ENCODE data around the gene SLC1A4. TPM values are rescaled to one million over a fixed set of nuclear protein-coding genes. Genes with fewer than 3 reads are reported as not detected.

The SLC1A4 gene
- 1 to 10 TPM; 6.6 to 9.3 TPM for polyA plus RNA-seq

DNA sequence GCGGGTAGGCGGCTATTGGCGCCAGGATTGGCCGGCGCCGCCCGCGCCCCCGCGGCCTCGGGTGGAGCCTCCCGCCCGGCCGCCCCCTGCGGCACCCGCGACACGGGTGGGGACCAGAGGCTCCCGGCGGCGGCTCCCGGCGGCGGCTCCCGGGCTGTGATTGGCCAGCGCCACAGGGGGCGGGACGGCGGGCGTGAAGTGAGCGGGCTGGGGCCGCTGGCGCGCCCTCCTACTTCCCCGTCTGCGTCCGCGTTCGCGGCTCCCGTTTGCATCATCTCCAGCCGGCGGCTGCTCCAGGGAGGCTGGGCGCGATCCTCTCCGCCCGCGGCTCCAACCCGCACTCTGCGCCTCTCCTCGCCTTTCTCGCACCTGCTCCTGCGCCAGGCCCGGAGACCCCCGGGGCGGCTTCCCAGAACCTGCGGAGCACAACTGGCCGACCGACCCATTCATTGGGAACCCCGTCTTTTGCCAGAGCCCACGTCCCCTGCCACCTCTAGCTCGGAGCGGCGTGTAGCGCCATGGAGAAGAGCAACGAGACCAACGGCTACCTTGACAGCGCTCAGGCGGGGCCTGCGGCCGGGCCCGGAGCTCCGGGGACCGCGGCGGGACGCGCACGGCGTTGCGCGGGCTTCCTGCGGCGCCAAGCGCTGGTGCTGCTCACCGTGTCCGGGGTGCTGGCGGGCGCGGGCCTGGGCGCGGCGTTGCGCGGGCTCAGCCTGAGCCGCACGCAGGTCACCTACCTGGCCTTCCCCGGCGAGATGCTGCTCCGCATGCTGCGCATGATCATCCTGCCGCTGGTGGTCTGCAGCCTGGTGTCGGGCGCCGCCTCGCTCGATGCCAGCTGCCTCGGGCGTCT lies at the start of gene SLC1A4:
Gene SLC1A4, plus strand, starts transcription at position 274 of the 856 bp plus-strand sequence. Its CDS starts 245 bp downstream, at position 519.
- Histone ChIP-seq H3K4me3 (ENCODE audit: low read depth in 1 of 2, low read length in 2 of 2) (peak within 1 kb of the TSS; percentile 79 to 81), H3K9me3 (ENCODE audit: control insufficient read depth in 2 of 2, insufficient read depth in 1 of 2, low read depth in 1 of 2, low read length in 1 of 2) (no peaks in the 10 kb centered on the region), H3K27me3 (ENCODE audit: control insufficient read depth in 1 of 2, insufficient read depth in 2 of 2, low read length in 2 of 2) (no peaks in the 10 kb centered on the region), H3K36me3 (ENCODE audit: control insufficient read depth in 2 of 2, insufficient read depth in 2 of 2, low read length in 1 of 2) (no peaks in the 10 kb centered on the region), H3K27ac (ENCODE audit: low read depth in 2 of 2, low read length in 1 of 2) (peak within 1 kb of the TSS; percentile 92), H3K4me1 (ENCODE audit: control insufficient read depth in 2 of 2, insufficient read depth in 2 of 2, low read length in 1 of 2) (peaks cover 4 to 12% of the 10 kb centered on the region in 2 donors)
- 1% methylated on average over 71 to 109 of the region's 109 CpGs for WGBS, 2 donors

DNA sequence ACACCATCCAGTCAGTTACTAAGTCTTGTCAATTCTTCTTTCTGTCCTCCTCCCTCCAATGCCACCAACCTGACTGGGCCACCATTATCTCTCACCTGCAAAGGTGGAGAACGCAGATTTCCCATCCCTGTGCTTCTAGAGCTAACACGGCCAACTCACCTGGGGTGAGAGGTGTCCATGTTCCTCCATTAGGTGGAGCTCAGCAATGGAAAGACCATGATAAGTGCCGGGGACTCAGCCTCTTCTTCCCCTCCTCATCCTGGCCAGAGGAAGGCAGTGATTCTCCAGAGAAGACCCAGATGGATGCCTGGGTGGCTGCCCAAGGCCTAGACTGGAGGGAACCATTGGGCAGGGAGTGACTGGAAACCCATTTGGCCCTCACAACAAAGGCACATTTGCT lies 48.1 kb upstream of the SLC1A4 start:
- 96 to 98% methylated on average over 3 of the region's 3 CpGs for WGBS, 2 donors

DNA sequence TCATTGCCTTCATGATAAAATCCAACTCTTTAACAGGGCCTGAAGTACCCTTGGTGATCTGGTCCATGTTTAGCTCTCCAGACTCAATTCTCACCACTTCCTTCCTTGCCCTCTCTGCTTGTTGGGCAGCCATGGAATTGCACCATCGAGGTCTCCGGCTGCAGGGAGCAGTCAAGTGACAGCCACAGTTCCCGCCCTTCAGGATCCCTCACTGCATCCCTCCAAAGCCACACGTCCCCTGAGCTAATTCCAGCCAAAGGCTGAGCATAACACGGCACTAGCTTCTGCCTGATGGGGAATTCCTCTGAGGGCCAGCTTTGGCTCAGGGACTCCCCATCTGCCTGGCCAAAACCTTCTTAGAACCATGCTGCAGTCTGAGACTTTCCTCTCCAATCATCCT lies 47.4 kb upstream of the SLC1A4 start:
- Histone ChIP-seq H3K4me1 (ENCODE audit: control insufficient read depth in 2 of 2, insufficient read depth in 2 of 2, low read length in 1 of 2) (peaks cover 0 to 10% of the 10 kb centered on the region in 2 donors), H3K27ac (ENCODE audit: low read depth in 2 of 2, low read length in 1 of 2) (no peak overlapping the region), H3K27me3 (ENCODE audit: control insufficient read depth in 1 of 2, insufficient read depth in 2 of 2, low read length in 2 of 2) (peaks cover 0 to 3% of the 10 kb centered on the region in 2 donors), H3K4me3 (ENCODE audit: low read depth in 1 of 2, low read length in 2 of 2) (no peak overlapping the region), H3K9me3 (ENCODE audit: control insufficient read depth in 2 of 2, insufficient read depth in 1 of 2, low read depth in 1 of 2, low read length in 1 of 2) (no peaks in the 10 kb centered on the region), H3K36me3 (ENCODE audit: control insufficient read depth in 2 of 2, insufficient read depth in 2 of 2, low read length in 1 of 2) (no peaks in the 10 kb centered on the region)
- 72 to 76% methylated on average over 5 of the region's 5 CpGs for WGBS, 2 donors

More for the DNA sequence above, 48.1 kb upstream of the SLC1A4 start:
- H3K27me3 ChIP-seq (ENCODE audit: control insufficient read depth in 1 of 2, insufficient read depth in 2 of 2, low read length in 2 of 2) = peaks cover 0 to 3% of the 10 kb centered on the region in 2 donors
- no peaks in the 10 kb centered on the region for H3K36me3 ChIP-seq (ENCODE audit: control insufficient read depth in 2 of 2, insufficient read depth in 2 of 2, low read length in 1 of 2)
- no peak overlapping the region for H3K27ac ChIP-seq (ENCODE audit: low read depth in 2 of 2, low read length in 1 of 2)
- no peaks in the 10 kb centered on the region for H3K9me3 ChIP-seq (ENCODE audit: control insufficient read depth in 2 of 2, insufficient read depth in 1 of 2, low read depth in 1 of 2, low read length in 1 of 2)
- H3K4me1 ChIP-seq (ENCODE audit: control insufficient read depth in 2 of 2, insufficient read depth in 2 of 2, low read length in 1 of 2) = peaks cover 0 to 6% of the 10 kb centered on the region in 2 donors
- no peak overlapping the region for H3K4me3 ChIP-seq (ENCODE audit: low read depth in 1 of 2, low read length in 2 of 2)

DNA sequence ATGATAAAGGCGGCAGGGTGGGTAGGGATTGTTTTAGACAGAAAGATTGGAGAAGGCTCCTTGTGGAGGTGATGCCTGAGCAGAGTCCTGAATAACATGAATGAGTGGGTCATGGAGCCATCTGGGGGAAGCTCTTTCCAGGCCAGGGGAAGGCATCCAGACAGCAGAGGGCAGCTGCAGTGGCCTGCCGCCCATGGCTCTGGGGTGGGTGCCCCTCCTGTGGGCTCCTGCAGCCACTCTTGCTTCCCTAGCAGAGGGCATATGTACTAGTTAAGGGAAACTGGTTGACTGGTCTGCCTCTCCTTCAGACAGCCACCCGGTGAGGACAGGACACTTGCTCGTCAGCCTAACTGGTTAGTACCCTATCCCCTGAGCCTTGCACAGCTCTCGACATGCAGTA lies 46.5 kb upstream of the SLC1A4 start:
- no peak overlapping the region for H3K27ac ChIP-seq (ENCODE audit: low read depth in 2 of 2, low read length in 1 of 2)
- WGBS, 2 donors = 97 to 98% methylated on average over 5 of the region's 5 CpGs

DNA sequence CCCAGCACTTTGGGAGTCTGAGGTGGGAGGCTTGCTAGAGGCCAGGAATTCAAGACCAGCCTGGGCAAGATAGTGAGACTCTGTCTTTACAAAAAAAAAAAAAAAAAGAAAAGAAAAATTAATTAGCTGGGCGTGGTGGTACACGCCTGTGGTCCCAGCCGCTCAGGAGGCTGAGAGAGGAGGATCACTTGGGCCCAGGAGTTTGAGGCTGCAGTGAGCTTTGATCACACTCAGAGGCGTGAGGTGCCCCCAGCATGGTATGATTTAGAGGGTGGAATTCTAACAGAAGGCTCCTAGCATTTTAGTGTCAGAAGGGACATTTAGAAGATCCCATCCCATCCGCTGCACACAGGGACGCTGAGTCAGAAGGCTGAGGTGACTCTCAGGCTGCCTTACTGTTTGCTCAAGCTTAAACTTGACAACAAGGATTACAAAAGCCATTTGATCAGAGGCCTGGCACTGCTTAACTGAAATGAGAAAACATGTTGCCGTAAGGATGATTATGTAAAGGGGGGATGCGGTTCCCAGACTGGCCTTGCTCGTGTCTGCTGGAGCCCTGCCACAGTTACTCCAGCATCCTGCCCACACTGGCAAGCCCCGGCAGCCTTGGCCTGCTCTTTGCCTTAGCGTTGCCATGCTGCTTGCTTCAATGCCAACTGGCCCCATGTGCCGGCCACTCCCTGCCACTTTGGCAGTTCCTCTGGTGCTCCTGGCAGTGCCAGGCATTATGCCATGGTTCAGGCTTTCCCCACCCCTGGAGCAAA lies 45.6 kb upstream of the SLC1A4 start:
- Histone ChIP-seq H3K4me3 (ENCODE audit: low read depth in 1 of 2, low read length in 2 of 2) (no peak overlapping the region), H3K4me1 (ENCODE audit: control insufficient read depth in 2 of 2, insufficient read depth in 2 of 2, low read length in 1 of 2) (peaks cover 0 to 7% of the 10 kb centered on the region in 2 donors), H3K36me3 (ENCODE audit: control insufficient read depth in 2 of 2, insufficient read depth in 2 of 2, low read length in 1 of 2) (no peaks in the 10 kb centered on the region), H3K9me3 (ENCODE audit: control insufficient read depth in 2 of 2, insufficient read depth in 1 of 2, low read depth in 1 of 2, low read length in 1 of 2) (no peaks in the 10 kb centered on the region), H3K27me3 (ENCODE audit: control insufficient read depth in 1 of 2, insufficient read depth in 2 of 2, low read length in 2 of 2) (peaks cover 0 to 3% of the 10 kb centered on the region in 2 donors), H3K27ac (ENCODE audit: low read depth in 2 of 2, low read length in 1 of 2) (peak overlapping the region in 1 of 2 donors; percentile 59)
- WGBS, 2 donors = 40 to 60% methylated on average over 12 of the region's 12 CpGs

More for the DNA sequence above, 46.5 kb upstream of the SLC1A4 start:
- H3K27me3 ChIP-seq (ENCODE audit: control insufficient read depth in 1 of 2, insufficient read depth in 2 of 2, low read length in 2 of 2) = peaks cover 0 to 3% of the 10 kb centered on the region in 2 donors
- peaks cover 0 to 7% of the 10 kb centered on the region in 2 donors for H3K4me1 ChIP-seq (ENCODE audit: control insufficient read depth in 2 of 2, insufficient read depth in 2 of 2, low read length in 1 of 2)
- H3K9me3 ChIP-seq (ENCODE audit: control insufficient read depth in 2 of 2, insufficient read depth in 1 of 2, low read depth in 1 of 2, low read length in 1 of 2) = no peaks in the 10 kb centered on the region
- no peak overlapping the region for H3K4me3 ChIP-seq (ENCODE audit: low read depth in 1 of 2, low read length in 2 of 2)
- no peaks in the 10 kb centered on the region for H3K36me3 ChIP-seq (ENCODE audit: control insufficient read depth in 2 of 2, insufficient read depth in 2 of 2, low read length in 1 of 2)

DNA sequence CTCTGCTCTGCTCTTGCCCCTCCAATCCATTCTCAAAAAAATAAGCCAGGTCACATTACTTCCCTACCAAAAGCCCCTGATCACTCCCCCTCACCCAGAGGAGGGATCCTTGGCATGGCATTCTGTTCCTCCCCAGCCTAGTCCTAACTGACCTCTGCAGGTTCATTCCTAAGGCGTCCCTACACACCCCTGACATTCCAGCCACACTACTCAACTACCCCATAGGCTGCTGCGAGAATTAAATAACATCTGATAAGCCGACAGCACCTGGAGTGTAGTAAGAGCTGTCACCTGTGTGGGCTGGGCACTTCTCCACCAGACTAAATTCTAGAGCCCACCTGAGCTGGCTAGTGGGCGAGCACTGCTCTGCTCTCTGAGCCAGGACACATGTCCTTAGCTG lies 44.7 kb upstream of the SLC1A4 start:
- H3K36me3 ChIP-seq (ENCODE audit: control insufficient read depth in 2 of 2, insufficient read depth in 2 of 2, low read length in 1 of 2) = no peaks in the 10 kb centered on the region
- H3K27me3 ChIP-seq (ENCODE audit: control insufficient read depth in 1 of 2, insufficient read depth in 2 of 2, low read length in 2 of 2) = peaks cover 0 to 3% of the 10 kb centered on the region in 2 donors
- H3K27ac ChIP-seq (ENCODE audit: low read depth in 2 of 2, low read length in 1 of 2) = peak overlapping the region in 1 of 2 donors; percentile 57
- peaks cover 0 to 7% of the 10 kb centered on the region in 2 donors for H3K4me1 ChIP-seq (ENCODE audit: control insufficient read depth in 2 of 2, insufficient read depth in 2 of 2, low read length in 1 of 2)
- no peak overlapping the region for H3K4me3 ChIP-seq (ENCODE audit: low read depth in 1 of 2, low read length in 2 of 2)
- H3K9me3 ChIP-seq (ENCODE audit: control insufficient read depth in 2 of 2, insufficient read depth in 1 of 2, low read depth in 1 of 2, low read length in 1 of 2) = no peaks in the 10 kb centered on the region
- WGBS, 2 donors = 60 to 65% methylated on average over 4 of the region's 4 CpGs

DNA sequence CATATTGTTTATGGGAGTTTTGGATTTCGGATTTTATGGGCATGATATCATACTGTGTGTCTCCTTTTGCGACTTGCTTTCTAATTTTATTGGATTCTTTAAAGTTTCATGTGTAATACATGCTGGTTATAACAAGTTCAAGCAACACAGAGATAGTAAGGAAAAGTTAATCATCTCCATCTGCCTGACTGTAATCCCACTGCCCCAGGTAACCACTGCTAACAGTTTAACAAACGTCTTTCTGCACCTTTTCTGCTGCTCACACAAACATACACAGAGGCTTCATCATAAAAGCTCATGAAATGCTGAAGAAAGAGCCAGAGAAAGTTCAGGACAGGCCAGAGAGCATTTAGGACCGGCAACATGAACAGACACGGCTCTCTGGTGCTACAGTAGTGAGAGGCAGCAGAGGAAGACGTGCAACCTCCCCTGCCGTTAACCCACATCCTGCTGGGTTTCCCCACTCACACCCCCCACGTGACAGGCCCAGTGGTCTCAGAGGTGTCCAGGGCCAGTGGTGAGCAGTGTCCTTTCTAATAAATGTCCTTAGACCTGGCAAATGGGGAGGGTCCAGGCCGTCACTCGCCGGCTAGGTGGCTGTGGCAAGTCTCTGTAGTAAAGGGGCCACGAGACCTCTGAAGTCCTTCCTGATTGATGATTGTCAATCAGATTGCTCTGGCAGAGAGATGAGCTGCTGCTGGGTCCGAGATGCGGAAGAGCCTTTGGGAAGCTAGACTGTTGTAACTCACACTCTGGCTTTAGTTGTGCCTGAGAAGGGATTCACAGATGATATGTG lies 43.0 kb upstream of the SLC1A4 start:
- H3K4me1 ChIP-seq (ENCODE audit: control insufficient read depth in 2 of 2, insufficient read depth in 2 of 2, low read length in 1 of 2) = peaks cover 0 to 9% of the 10 kb centered on the region in 2 donors
- H3K4me3 ChIP-seq (ENCODE audit: low read depth in 1 of 2, low read length in 2 of 2) = no peak overlapping the region
- H3K9me3 ChIP-seq (ENCODE audit: control insufficient read depth in 2 of 2, insufficient read depth in 1 of 2, low read depth in 1 of 2, low read length in 1 of 2) = no peaks in the 10 kb centered on the region
- H3K36me3 ChIP-seq (ENCODE audit: control insufficient read depth in 2 of 2, insufficient read depth in 2 of 2, low read length in 1 of 2) = no peaks in the 10 kb centered on the region
- H3K27ac ChIP-seq (ENCODE audit: low read depth in 2 of 2, low read length in 1 of 2) = peak overlapping the region in 1 of 2 donors; percentile 62
- peaks cover 0 to 3% of the 10 kb centered on the region in 2 donors for H3K27me3 ChIP-seq (ENCODE audit: control insufficient read depth in 1 of 2, insufficient read depth in 2 of 2, low read length in 2 of 2)
- 33 to 47% methylated on average over 14 of the region's 14 CpGs for WGBS, 2 donors

DNA sequence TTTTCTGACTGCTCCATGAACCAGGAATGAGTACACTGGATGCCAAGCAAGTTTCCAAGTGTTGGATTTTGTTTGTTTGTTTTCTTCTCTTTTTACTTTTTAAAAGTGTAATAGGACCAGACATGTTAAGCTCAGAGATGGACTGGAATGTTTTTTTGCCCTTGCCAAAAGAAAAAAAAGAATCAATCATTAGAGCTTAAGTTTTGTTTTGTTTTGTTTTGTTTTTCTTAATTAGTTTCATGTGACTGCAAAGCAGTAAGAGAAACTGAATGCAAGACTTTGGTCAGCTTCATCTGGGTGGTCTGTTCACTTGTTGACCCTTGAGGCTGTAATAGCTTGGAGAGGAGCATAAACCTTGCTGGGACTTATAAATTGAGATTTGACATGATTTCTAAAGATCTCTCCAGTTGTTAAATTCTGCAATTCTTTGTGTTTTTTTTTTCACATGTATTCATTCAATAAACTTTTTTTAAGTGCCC lies 42.4 kb upstream of the SLC1A4 start:
- Histone ChIP-seq H3K4me1 (ENCODE audit: control insufficient read depth in 2 of 2, insufficient read depth in 2 of 2, low read length in 1 of 2) (peaks cover 0 to 9% of the 10 kb centered on the region in 2 donors), H3K36me3 (ENCODE audit: control insufficient read depth in 2 of 2, insufficient read depth in 2 of 2, low read length in 1 of 2) (no peaks in the 10 kb centered on the region), H3K27me3 (ENCODE audit: control insufficient read depth in 1 of 2, insufficient read depth in 2 of 2, low read length in 2 of 2) (peaks cover 0 to 2% of the 10 kb centered on the region in 2 donors), H3K9me3 (ENCODE audit: control insufficient read depth in 2 of 2, insufficient read depth in 1 of 2, low read depth in 1 of 2, low read length in 1 of 2) (no peaks in the 10 kb centered on the region), H3K4me3 (ENCODE audit: low read depth in 1 of 2, low read length in 2 of 2) (no peak overlapping the region), H3K27ac (ENCODE audit: low read depth in 2 of 2, low read length in 1 of 2) (peak overlapping the region in 1 of 2 donors; percentile 62)

DNA sequence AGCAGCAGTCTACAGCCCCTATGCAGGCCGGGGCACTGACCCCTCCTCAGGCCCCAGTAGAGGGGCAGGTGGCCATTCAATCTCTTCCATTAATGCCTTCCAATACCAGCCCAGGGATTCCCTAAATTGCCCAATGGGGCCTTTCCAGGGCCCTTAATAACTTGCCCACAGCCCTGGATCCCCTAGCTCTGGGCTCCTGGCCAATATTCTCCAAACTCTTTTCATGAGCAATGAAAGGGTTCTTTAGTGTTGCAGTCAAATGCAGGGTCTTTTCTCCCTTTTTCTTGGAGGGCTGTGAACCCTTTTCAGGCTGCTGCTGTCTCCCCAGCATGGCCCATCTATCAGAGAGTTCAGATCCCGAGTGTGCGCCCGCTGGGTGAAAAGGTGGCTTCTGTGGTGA lies 41.3 kb upstream of the SLC1A4 start:
- Histone ChIP-seq H3K27me3 (ENCODE audit: control insufficient read depth in 1 of 2, insufficient read depth in 2 of 2, low read length in 2 of 2) (no peaks in the 10 kb centered on the region), H3K36me3 (ENCODE audit: control insufficient read depth in 2 of 2, insufficient read depth in 2 of 2, low read length in 1 of 2) (no peaks in the 10 kb centered on the region), H3K9me3 (ENCODE audit: control insufficient read depth in 2 of 2, insufficient read depth in 1 of 2, low read depth in 1 of 2, low read length in 1 of 2) (no peaks in the 10 kb centered on the region), H3K4me1 (ENCODE audit: control insufficient read depth in 2 of 2, insufficient read depth in 2 of 2, low read length in 1 of 2) (peaks cover 0 to 11% of the 10 kb centered on the region in 2 donors), H3K4me3 (ENCODE audit: low read depth in 1 of 2, low read length in 2 of 2) (no peak overlapping the region), H3K27ac (ENCODE audit: low read depth in 2 of 2, low read length in 1 of 2) (no peak overlapping the region)
- WGBS, 2 donors = 86 to 92% methylated on average over 4 of the region's 4 CpGs
